NCI-H446 (cell line): ENCODE data around the gene ZC3H12A.

ENCODE experiments used
- DNase-seq, 2 experiments: peaks; one replicate each; lab custom pipeline; 2025; lab: John Stamatoyannopoulos, UW

Gene ZC3H12A

GRCh38 chr1:37474046-37474696 is at the start of gene ZC3H12A:
Gene ZC3H12A, plus strand, starts transcription at chr1:37474580. Its CDS starts 917 bp downstream, at chr1:37475497.
- DNase-seq: peak; percentile 62 to 95

- DNase-seq: no peak
Observed at GRCh38 chr1:37425221-37425620, 49.2 kb upstream of the ZC3H12A start.

- DNase-seq: no peak
Observed at GRCh38 chr1:37429029-37429428, 45.4 kb upstream of the ZC3H12A start.

- no peak for DNase-seq
Observed at GRCh38 chr1:37430103-37430985, 44.0 kb upstream of the ZC3H12A start.

- no peak for DNase-seq
Observed at GRCh38 chr1:37432716-37433115, 41.7 kb upstream of the ZC3H12A start.

- DNase-seq: no peak
Observed at GRCh38 chr1:37433171-37433570, 41.2 kb upstream of the ZC3H12A start.

- peak; percentile 31 to 70 for DNase-seq
Observed at GRCh38 chr1:37434292-37435225, 39.8 kb upstream of the ZC3H12A start.

- DNase-seq: no peak
Observed at GRCh38 chr1:37437087-37437486, 37.3 kb upstream of the ZC3H12A start.

- DNase-seq: no peak
Observed at GRCh38 chr1:37438037-37438868, 36.1 kb upstream of the ZC3H12A start.

GRCh38 chr1:37438869-37439343 is 35.5 kb upstream of the ZC3H12A start:
- no peak for DNase-seq

- no peak for DNase-seq
Observed at GRCh38 chr1:37439349-37439995, 34.9 kb upstream of the ZC3H12A start.

GRCh38 chr1:37441490-37441889 is 32.9 kb upstream of the ZC3H12A start:
- DNase-seq: no peak

- no peak for DNase-seq
Observed at GRCh38 chr1:37442139-37442538, 32.2 kb upstream of the ZC3H12A start.

GRCh38 chr1:37442644-37443043 is 31.7 kb upstream of the ZC3H12A start:
- no peak for DNase-seq

GRCh38 chr1:37446874-37447273 is 27.5 kb upstream of the ZC3H12A start:
- no peak for DNase-seq

GRCh38 chr1:37448185-37448584 is 26.2 kb upstream of the ZC3H12A start:
- no peak for DNase-seq

GRCh38 chr1:37448691-37449417 is 25.5 kb upstream of the ZC3H12A start:
- DNase-seq: no peak

GRCh38 chr1:37449936-37450335 is 24.4 kb upstream of the ZC3H12A start:
- no peak for DNase-seq

GRCh38 chr1:37452416-37452815 is 22.0 kb upstream of the ZC3H12A start:
- no peak for DNase-seq

- DNase-seq: no peak
Observed at GRCh38 chr1:37453647-37454046, 20.7 kb upstream of the ZC3H12A start.
